Measurements from ENCODE around the gene VWA1.

GRCh38 chr1:1439546-1440261 is 4.2 kb downstream of the VWA1 start:
- no peak for TF ChIP-seq POLR2A (IDR thresholded peaks at IDR 0.05)
- no peak for TF ChIP-seq CTCF (IDR thresholded peaks at IDR 0.05)
